HFFc6 (cell line): Measurements from ENCODE around the gene LRRC73. TPM values are rescaled to one million over a fixed set of nuclear protein-coding genes. Genes with fewer than 3 reads are reported as not detected.

Experiments
- DNase-seq: peaks from one replicate; pipeline ENCODE4 v3.0.0-alpha.2; 2018
- H3K27ac Mint-ChIP-seq: 2 replicates; pipeline ENCODE4 v1.8.0; 2020; ENCODE audit warnings: mild to moderate bottlenecking, mixed read lengths
- H3K27me3 Mint-ChIP-seq: 2 replicates; pipeline ENCODE4 v1.8.0; 2021; ENCODE audit warnings: mild to moderate bottlenecking, moderate library complexity, mixed read lengths; ENCODE audit not compliant: insufficient read depth
- H3K36me3 Mint-ChIP-seq: 2 replicates; pipeline ENCODE4 v1.8.0; 2021; ENCODE audit warnings: low read depth, mixed read lengths
- H3K4me1 Mint-ChIP-seq: 2 replicates; pipeline ENCODE4 v1.8.0; 2020; ENCODE audit warnings: low read depth, mixed read lengths
- H3K4me3 Mint-ChIP-seq: 2 replicates; pipeline ENCODE4 v1.8.0; 2020; ENCODE audit warnings: mild to moderate bottlenecking, moderate library complexity, mixed read lengths
- H3K9me3 Mint-ChIP-seq: 2 replicates; pipeline ENCODE4 v1.8.0; 2020; ENCODE audit warnings: mild to moderate bottlenecking, mixed read lengths
- total RNA-seq, 6 experiments: library from RNA; stranded (reverse); fragmentation: NEBNext Ultra II Directional; extraction: Animal tissue kit (Norgen Biotek cat#: 25700); gene quantifications; 2 replicates in 1 of 6; 3 replicates in 5 of 6; pipeline ENCODE4 v1.2.3, GENCODE V29; 2021
- TF ChIP-seq, protein P1 (sequence below): fragments of 200-600 bp; sonication (generic); IDR thresholded peaks from 2 replicates; pipeline ENCODE4 v1.5.0; 2021; ENCODE audit warnings: antibody characterized with exemption, mild to moderate bottlenecking

LRRC73 gene
- total RNA-seq, 6 experiments from 2014 or later = 0.75 to 1.7 (median 0.90) TPM

DNA sequence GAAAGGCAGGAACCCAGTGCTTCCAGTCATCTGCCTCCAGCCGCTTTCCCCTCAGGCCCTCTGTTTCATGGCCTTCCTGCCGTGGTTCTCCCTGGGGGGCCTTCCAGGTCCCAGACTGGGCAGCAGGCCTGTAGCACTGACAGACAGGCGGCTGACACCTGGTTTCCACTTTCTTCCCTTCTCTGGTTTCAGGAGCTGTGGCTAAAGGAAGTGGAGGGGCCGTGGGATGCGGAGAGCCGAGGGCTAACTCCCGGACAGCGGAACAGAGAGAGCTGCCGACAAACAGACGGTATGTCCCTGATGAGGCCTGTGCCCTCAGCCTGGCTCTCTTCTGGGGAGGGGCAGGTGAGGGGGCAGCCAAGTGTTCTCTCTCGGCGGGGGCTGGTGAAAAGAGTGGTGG, 12.5 kb downstream of the LRRC73 start:
- Mint-ChIP-seq H3K9me3 (no peaks in the 10 kb centered on the region), H3K4me1 (peaks cover 49% of the 10 kb centered on the region), H3K27ac (peak overlapping the region; percentile 92; the same call in 1 of the 2 replicates), H3K4me3 (no peak overlapping the region), H3K36me3 (peaks cover 22% of the 10 kb centered on the region; the same call in 1 of the 2 replicates), H3K27me3 (no peaks in the 10 kb centered on the region; the same call in none of the 2 replicates)
- TF ChIP-seq, protein P1, sequence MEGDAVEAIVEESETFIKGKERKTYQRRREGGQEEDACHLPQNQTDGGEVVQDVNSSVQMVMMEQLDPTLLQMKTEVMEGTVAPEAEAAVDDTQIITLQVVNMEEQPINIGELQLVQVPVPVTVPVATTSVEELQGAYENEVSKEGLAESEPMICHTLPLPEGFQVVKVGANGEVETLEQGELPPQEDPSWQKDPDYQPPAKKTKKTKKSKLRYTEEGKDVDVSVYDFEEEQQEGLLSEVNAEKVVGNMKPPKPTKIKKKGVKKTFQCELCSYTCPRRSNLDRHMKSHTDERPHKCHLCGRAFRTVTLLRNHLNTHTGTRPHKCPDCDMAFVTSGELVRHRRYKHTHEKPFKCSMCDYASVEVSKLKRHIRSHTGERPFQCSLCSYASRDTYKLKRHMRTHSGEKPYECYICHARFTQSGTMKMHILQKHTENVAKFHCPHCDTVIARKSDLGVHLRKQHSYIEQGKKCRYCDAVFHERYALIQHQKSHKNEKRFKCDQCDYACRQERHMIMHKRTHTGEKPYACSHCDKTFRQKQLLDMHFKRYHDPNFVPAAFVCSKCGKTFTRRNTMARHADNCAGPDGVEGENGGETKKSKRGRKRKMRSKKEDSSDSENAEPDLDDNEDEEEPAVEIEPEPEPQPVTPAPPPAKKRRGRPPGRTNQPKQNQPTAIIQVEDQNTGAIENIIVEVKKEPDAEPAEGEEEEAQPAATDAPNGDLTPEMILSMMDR = no peak
- no peak for DNase-seq

DNA sequence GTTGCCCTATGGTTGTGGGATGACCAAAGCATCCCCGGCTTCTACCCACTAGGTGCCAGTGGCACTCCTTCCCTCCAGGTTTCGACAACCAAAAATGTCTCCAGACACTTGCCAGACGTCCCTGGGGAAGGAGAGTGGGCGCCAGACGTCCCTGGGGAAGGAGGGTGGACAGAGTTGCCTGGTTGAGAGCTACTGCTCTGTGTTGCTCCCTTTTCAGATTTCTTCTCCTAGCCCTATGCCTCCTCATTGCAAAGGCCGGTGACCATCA, 13.1 kb downstream of the LRRC73 start:
- DNase-seq = no peak
- H3K4me3 Mint-ChIP-seq = peak overlapping the region; percentile 71
- peaks cover 56% of the 10 kb centered on the region for H3K4me1 Mint-ChIP-seq
- TF ChIP-seq, protein P1 = no peak
- no peaks in the 10 kb centered on the region; the same call in none of the 2 replicates for H3K27me3 Mint-ChIP-seq
- H3K27ac Mint-ChIP-seq = peak overlapping the region; percentile 92
- peaks cover 22% of the 10 kb centered on the region; the same call in 1 of the 2 replicates for H3K36me3 Mint-ChIP-seq
- no peaks in the 10 kb centered on the region for H3K9me3 Mint-ChIP-seq

DNA sequence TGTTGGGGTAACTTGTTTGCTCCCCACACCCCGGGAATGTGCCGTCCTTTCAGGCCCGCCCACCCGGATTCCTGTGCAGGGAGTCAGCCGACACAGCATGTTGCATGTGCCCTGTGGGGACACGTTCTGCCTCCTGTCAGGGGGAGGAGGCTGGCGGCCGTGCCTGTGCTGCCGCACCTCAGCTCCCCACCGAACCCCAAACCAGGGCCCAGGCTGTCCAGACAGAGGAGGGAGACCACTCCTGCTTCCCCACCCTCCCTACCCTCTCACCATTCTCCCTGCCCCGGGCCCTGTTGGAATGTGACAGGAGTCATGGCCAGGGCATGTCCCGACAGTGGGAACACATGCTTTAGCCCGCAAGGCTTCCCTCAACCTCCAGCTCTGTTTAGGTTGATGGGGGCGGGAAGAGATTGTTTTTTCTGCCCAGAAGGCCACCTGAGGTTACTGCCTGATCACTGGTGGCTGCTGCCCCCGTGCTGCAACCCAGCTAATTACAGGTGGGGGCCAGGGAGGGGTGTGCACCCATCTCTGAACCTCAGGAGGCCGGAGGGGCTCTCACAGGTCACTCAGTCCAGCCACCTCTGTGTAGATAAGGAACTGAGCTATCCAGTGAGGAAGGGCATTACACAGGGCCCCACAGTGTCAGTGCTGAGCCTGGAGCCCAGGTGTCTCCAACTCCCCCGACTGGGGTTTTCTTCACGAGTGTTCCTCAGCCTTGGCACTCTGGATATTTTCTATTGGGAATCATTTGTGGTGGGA, 13.6 kb downstream of the LRRC73 start:
- TF ChIP-seq, protein P1 = peak; percentile 80
- peaks cover 18% of the 10 kb centered on the region; the same call in 1 of the 2 replicates for H3K36me3 Mint-ChIP-seq
- peaks cover 60% of the 10 kb centered on the region for H3K4me1 Mint-ChIP-seq
- no peaks in the 10 kb centered on the region; the same call in none of the 2 replicates for H3K27me3 Mint-ChIP-seq
- H3K4me3 Mint-ChIP-seq = peak overlapping the region; percentile 71
- peak; percentile 73 for DNase-seq
- no peaks in the 10 kb centered on the region for H3K9me3 Mint-ChIP-seq
- H3K27ac Mint-ChIP-seq = peak overlapping the region; percentile 92

DNA sequence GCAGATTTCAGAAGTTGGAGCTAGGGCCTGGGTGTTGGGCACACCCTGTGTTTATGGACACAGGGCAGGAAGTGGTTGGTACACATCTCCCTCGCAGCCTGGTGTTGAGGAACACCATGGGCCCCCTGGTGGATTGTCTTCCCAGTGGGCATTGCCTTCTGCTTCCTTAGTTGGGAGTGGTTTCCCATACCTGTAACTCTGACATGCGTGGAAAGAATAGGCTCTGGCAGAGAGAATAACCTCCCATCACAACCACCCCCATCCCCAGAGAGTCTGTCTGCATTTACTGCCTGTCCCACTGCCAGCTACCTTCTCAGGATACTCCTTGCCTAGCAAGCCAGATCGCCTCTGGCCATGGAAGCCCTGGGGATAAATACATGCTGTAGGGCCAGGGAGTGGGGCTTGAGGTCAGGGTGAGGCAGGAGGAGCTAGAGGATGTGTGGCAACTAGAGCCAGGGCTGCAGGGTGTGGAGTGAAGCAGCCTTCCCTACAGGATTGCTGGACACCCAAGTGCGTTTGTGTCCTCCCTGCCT, 14.7 kb downstream of the LRRC73 start:
- Mint-ChIP-seq H3K4me3 (peak overlapping the region; percentile 71), H3K9me3 (no peaks in the 10 kb centered on the region), H3K27me3 (no peaks in the 10 kb centered on the region; the same call in none of the 2 replicates), H3K4me1 (peaks cover 60% of the 10 kb centered on the region), H3K36me3 (peaks cover 14% of the 10 kb centered on the region; the same call in 1 of the 2 replicates), H3K27ac (peak overlapping the region; percentile 92)
- DNase-seq = peak; percentile 39
- TF ChIP-seq, protein P1 = peak; percentile 68

DNA sequence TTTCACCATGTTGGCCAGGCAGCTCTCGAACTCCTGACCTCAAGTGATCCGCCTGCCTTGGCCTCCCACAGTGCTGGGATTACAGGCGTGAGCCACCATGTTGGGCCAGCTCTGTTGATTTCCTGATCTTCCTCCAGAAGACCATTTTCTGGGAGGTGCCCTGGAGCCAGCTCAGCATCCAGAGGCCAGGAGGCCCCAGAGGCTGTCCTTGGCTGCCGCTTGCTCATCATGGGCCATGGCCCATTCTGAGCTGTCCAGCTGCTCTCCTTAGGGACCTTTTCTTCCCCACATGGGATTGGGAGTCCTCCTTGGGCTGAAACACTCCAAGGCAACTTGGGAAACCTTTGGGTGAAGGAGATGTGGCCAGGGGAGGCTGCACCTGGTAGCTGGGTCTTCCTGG, 15.4 kb downstream of the LRRC73 start:
- TF ChIP-seq, protein P1 = no peak
- Mint-ChIP-seq H3K27me3 (no peaks in the 10 kb centered on the region; the same call in none of the 2 replicates), H3K9me3 (no peaks in the 10 kb centered on the region), H3K36me3 (peaks cover 14% of the 10 kb centered on the region; the same call in 1 of the 2 replicates), H3K4me3 (peak overlapping the region; percentile 71; the same call in 1 of the 2 replicates), H3K4me1 (peaks cover 60% of the 10 kb centered on the region), H3K27ac (no peak overlapping the region; the same call in 1 of the 2 replicates)
- no peak for DNase-seq
